GM18870 (cell line): Measurements from ENCODE around the gene PPP1CC.

Source experiments
- ATAC-seq: cut with Tn5 transposase; IDR thresholded peaks from one replicate; pipeline ENCODE4 v1.9.1; 2021; ENCODE audit warnings: moderate library complexity; ENCODE audit not compliant: unreplicated experiment

PPP1CC gene

GRCh38 chr12:110689281-110690126, 53.2 kb downstream of the PPP1CC start:
- ATAC-seq: no peak

GRCh38 chr12:110688446-110689280, 54.0 kb downstream of the PPP1CC start, which contains the start of gene HVCN1:
HVCN1 (minus strand) TSS chr12:110689115; CDS start chr12:110683245, 5,870 bp downstream.
- ATAC-seq: no peak

GRCh38 chr12:110687396-110688169, 55.1 kb downstream of the PPP1CC start:
- ATAC-seq: no peak

GRCh38 chr12:110686294-110686903, 56.3 kb downstream of the PPP1CC start:
- ATAC-seq: no peak

GRCh38 chr12:110684312-110684836, 58.3 kb downstream of the PPP1CC start:
- no peak for ATAC-seq

- no peak for ATAC-seq
These were observed 58.8 kb downstream of the PPP1CC start for GRCh38 chr12:110683888-110684287.

GRCh38 chr12:110680032-110680431, 62.7 kb downstream of the PPP1CC start:
- no peak for ATAC-seq

GRCh38 chr12:110679201-110679600, 63.5 kb downstream of the PPP1CC start:
- no peak for ATAC-seq

GRCh38 chr12:110677982-110678381, 64.7 kb downstream of the PPP1CC start:
- ATAC-seq: no peak

GRCh38 chr12:110677206-110677911, 65.3 kb downstream of the PPP1CC start:
- ATAC-seq: peak; percentile 78

- ATAC-seq: no peak
These were observed 66.5 kb downstream of the PPP1CC start for GRCh38 chr12:110676171-110676570.

GRCh38 chr12:110670161-110670701, 72.5 kb downstream of the PPP1CC start:
- peak; percentile 42 for ATAC-seq
